WI38 (cell line): ENCODE measurements around the gene SMIM14.

ENCODE experiments used
- H3K4me3 ChIP-seq: 2 replicates; pipeline ENCODE4 v1.5.1; 2011; ENCODE audit warnings: low read depth, mild to moderate bottlenecking, control low read depth, low read length
- CTCF ChIP-seq: IDR thresholded peaks from 2 replicates; pipeline ENCODE4 v1.5.1; 2012; ENCODE audit warnings: low read depth, mild to moderate bottlenecking, control low read depth, low read length

SMIM14 gene

DNA sequence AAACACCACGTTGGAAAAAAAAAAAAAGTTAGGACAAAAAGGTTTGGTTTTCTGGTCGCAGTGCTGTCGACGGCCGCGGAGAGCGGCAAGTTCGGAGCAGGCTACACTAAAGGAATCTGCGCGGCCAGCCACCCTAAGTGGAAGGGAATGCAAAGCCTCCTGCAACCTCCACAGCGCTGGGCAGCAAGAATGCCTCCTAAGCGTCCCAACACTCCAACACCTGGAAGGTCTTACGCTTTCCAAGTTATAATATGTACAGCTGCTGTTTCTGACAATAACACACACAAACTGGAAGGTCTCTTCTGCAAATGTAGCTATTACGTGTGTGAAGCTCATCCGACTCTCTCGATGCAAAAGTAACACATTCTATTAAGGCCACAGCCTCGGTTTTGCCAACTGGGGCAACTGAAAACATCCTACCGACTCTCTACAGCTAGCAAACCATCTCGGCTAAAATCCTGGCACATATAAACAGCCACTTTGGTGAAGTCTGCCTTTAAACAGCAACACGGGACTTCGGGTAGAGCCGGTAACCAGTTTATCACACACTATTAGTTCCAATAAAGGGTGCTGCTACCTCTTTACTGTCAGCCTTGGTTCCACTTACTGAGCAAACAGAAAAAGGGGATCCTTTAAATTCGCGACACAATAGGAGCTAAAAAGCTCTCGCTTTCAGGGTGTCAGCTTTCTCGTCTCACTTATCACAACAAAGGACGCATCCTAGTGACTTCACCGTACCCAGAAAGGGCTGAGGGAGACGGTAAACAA lies 895 bp downstream of the SMIM14 start:
- H3K4me3 ChIP-seq, result peak overlapping the region; percentile 90
- TF ChIP-seq CTCF, result no peak

DNA sequence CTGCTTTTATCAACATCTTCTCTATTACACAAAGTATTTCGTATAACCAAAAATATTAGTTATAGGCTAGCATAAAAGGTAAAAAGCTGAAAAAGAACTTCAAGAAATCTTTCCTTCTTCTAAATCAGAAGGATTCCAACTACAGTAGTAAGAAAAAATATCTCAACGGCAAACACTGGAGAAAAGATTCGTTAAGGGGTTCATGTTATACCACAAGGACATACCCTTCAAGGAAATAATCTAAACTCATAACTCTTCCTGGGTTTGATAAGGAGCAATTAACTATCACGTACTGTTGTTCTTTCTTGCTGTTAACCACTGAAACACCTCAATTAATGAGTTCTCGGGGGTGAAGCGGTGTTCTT lies 1.5 kb downstream of the SMIM14 start:
- TF ChIP-seq CTCF, result no peak
- H3K4me3 ChIP-seq, result peak overlapping the region; percentile 90

DNA sequence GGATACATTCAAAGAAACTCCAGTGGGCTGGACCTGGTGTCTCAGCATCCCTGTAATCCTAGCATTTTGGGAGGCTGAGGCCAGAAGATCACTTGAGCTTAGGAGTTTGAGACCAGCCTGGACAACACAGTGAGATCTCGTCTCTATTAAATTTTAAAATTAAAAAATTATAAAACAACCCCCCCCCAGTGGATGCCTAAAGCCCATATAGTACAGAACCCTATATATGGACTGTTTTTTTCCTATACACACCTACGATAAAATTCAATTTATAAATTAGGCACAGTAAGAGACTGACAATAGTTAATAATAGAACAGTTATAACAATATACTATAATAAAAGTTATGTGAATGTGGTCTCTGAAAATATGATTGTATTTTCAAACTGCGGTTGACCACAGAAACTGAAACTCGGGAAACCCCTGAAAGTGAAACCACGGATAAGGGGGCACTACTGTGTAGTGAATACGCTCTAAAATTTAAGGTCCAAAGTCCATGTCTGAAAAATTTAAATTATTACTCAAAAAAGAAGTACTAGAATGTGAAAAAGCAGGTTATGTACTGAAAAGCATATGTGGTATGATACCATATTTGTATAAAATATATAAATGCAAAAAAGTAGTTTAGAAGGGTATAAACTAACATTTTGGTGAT lies 2.0 kb downstream of the SMIM14 start:
- peak overlapping the region; percentile 90 for H3K4me3 ChIP-seq

DNA sequence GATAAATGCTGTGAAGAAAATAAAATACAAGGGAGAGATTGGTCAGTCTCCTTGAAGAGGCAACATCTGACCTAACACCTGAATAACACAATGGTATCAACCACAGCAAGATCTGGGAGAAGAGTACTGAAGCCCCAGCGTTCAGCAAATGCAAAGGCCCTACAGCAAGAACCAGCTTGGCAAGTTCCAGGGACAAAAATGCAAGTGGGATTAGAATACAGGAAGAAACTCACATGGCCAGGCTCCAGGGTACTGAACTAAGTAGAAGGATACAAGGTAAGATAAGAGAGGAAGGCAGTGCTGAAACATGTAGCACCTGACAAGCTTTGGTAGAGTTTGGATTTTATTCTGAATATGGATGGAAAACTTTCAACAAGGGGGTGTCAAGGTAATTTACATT lies 3.6 kb downstream of the SMIM14 start:
- no peak for TF ChIP-seq CTCF
- no peak overlapping the region for H3K4me3 ChIP-seq

More for the DNA sequence above, 2.0 kb downstream of the SMIM14 start:
- no peak for TF ChIP-seq CTCF

DNA sequence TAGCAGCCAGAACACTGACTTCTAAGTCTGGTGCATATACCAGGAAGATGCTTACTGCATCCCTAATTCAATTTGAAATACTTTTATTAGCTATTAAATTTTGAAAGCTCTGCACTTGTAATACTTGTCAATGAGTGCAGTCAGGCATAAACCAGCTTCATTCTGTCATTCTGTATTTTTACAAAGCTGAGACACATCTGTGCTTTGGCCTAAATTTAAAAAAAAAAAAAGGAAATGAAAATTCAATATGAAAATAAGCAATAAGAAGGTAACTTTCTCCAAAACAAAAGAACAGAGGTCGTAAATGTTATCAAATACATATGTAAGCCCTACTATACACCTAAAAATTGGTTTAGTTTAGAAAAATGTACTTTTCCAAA lies 7.0 kb downstream of the SMIM14 start:
- no peak overlapping the region for H3K4me3 ChIP-seq
- no peak for TF ChIP-seq CTCF

GRCh38 chr4:39627413-39627812 lies 11.3 kb downstream of the SMIM14 start:
- TF ChIP-seq CTCF, result no peak
- no peak overlapping the region for H3K4me3 ChIP-seq

- TF ChIP-seq CTCF, result no peak
- H3K4me3 ChIP-seq, result no peak overlapping the region
Observed at GRCh38 chr4:39626913-39627312, 11.8 kb downstream of the SMIM14 start.
